ENCODE measurements around the gene CSGALNACT2.

DNA sequence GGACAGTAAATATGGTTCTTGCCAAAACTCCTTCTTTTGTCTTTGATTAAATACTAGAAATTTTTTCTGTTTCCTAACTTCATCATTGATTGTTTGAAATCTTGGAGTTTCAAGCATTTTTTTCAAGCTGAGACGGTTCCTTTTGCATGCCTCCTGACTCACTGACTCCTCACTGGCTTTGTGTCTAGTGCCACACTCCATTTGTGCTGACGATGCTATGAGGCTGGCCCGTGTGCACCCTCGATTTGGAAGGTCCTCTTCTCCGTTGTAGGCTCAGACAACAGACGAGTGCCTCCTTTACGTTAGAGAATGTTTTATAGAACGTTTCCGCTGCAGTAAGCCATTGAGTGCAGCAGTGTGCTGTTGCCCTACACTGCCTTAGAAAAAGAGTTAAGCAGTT lies 10.8 kb upstream of the CSGALNACT2 start:
- TF ChIP-seq, protein P1, sequence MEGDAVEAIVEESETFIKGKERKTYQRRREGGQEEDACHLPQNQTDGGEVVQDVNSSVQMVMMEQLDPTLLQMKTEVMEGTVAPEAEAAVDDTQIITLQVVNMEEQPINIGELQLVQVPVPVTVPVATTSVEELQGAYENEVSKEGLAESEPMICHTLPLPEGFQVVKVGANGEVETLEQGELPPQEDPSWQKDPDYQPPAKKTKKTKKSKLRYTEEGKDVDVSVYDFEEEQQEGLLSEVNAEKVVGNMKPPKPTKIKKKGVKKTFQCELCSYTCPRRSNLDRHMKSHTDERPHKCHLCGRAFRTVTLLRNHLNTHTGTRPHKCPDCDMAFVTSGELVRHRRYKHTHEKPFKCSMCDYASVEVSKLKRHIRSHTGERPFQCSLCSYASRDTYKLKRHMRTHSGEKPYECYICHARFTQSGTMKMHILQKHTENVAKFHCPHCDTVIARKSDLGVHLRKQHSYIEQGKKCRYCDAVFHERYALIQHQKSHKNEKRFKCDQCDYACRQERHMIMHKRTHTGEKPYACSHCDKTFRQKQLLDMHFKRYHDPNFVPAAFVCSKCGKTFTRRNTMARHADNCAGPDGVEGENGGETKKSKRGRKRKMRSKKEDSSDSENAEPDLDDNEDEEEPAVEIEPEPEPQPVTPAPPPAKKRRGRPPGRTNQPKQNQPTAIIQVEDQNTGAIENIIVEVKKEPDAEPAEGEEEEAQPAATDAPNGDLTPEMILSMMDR (conservative IDR thresholded peaks at IDR 0.05; ENCODE audit: low read depth, low read length) = no peak
- no peak for TF ChIP-seq EZH2 (IDR thresholded peaks at IDR 0.05; ENCODE audit: low read length, unreplicated experiment)
